GM18520 (cell line): Measurements from ENCODE around the gene ULBP2.
"Not testable (repeated sequence)": the region's sequence is repeated elsewhere in the genome, so short reads cannot be mapped to it uniquely, and the experiment has no call there.

ENCODE experiments used
- ATAC-seq: cut with Tn5 transposase; IDR thresholded peaks from one replicate; pipeline ENCODE4 v1.9.1; 2021; ENCODE audit not compliant: unreplicated experiment

The ULBP2 gene

DNA sequence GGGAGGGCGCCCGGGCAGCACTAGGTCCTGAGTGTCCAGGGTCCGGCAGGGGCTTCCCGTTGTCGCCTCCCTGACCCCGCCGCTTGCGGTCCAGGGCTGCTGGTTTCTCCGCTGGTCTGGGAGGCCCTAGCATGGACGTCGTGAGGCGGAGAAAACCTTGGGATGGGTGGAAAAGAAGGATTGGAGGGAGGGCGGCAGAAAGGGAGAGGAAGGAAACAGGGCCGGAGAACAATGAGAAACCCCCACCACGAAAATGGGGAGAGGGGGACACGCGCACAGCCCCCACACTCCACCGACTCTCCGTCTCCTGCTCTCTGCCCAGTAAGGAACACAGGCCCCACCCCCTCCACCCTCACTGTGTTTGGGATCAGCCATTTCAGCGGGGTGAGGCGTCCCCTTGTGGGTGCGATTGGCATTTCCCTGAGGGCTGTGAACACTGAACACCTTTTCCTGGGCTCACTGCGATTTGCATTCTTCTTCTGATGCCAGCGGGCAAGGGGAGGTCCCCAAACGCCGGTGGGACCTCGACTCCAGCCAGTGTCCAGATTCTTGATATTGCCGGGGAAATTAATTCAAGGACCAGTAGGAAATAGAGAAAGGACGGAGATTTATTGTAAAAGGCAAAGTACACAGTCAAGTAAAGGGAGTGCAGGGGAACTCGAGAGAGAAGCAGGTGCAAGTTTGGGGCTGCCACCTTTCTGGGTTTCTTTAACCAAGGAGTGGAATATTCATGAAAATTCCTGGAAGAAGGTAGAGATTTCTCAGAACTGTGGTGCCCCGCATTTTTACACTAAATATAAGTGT lies 15.6 kb upstream of the ULBP2 start:
- ATAC-seq: no peak

DNA sequence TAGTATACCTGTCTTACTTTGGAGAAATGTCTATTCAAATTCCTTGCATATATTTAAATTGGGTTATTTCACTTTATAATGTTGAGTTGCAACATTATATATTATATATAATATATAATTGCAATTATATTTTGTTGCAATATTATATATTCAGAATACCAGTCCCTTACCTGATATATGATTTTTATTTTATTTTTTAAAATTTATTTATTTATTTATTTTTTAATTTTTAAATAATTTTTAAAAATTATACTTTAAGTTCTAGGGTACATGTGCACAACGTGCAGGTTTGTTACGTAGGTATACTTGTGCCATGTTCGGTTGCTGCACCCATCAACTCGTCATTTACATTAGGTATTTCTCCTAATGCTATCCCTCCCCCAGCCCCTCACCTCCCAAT lies 14.8 kb upstream of the ULBP2 start:
- ATAC-seq: not testable (repeated sequence)

DNA sequence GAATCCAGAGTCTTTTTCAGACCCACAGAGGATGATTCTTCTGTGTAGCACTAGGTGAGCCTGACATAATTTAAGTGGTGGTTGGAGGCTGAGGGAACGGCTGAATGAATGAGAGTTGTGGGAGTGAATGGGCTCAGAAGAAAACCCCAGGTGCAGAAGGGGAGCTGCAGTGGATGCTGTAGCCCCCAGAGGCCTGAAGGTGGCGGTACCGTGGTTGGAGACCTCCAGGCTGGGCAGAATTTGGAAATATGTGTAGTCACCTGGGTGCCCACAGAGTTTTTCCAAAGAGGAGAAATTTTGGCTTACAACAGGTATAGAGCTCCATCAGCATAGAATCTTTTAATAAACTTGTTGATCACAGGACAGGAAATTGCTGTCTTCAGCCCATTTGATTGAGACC lies 12.4 kb upstream of the ULBP2 start:
- ATAC-seq: no peak

GRCh38 chr6:149931501-149931900 lies 10.3 kb upstream of the ULBP2 start:
- no peak for ATAC-seq

DNA sequence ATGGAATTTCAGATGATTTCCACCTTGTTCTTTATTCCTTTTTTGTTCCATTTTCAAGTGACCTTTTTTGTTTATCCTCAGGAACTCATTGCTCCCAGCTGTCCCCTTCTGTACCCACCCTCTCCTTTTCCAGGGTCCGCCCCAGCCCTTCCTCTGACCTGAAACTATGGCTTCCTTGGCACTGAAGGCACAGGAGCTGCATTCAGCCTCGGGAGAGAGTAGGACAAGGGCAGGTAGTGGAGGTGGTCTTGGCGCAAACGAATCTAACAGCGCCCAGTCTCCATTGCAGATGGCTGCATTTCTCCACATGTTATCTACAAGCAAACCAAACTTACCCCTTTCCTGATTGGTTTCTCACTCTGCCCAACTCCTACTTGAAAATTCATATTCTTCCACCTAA lies 8.8 kb upstream of the ULBP2 start:
- no peak for ATAC-seq

DNA sequence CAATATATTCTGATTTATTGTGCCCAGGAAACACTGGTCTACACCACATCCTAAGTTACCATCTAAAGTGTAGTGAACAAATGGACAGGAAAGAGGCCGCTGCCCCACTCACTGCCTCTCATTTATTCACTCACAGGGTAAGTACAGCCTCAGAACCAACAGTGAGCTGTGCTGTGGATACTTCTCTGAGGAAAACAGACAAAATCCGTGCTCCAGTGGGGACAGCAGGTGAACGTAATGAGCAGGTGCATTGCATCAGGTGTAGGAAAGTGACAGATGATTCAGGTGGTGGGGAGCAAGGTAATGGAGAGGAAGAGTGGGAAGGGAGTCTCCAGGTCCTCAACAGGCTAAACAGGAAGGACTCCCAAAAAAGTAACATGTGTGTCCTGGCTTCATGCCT lies 8.4 kb upstream of the ULBP2 start:
- ATAC-seq: no peak

DNA sequence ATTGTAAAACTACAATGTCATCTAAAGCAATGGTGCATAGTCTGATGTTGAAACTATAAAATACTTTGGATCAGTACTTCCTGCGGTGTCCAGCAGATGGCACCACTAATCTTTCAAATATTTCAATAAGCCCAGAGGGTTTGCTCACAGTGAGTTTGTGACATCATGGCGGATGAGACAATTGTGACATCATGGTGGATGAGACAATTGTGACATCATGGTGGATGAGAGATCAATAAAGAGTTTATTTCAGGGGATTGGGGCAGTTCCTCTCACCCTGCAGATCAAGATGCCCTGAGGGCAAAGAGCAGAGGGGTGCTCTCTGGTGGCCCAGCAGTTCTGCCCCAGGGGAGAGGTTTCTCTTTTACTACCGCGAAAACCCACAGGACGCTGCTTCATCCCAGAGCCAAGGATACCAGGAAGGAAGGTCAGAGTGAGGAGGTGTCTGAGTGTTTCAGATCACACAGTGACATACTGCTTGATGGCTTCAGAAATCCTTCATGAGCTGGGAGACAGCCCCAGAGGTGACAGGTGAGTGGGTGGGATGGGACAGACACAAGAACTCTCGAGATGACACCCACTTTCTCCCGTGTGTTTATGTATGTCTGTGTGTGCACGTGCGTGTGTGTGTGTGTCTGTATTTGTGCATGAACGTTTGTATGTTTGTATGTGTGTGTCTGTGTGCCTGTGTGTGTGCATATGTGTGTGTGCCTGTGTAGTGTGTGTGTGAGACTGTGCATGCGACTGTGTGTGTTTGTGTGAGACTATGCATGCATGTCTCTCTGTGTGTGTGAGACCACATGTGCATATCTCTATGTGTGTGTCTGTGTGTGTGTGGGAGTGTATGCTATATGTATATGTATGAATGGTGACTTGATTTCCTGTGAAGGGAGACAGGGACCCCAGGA lies 7.3 kb upstream of the ULBP2 start:
- ATAC-seq: peak; percentile 40

- ATAC-seq: no peak
These were observed 6.6 kb upstream of the ULBP2 start for GRCh38 chr6:149935246-149935645.

GRCh38 chr6:149935668-149936067 lies 6.1 kb upstream of the ULBP2 start:
- no peak for ATAC-seq

- no peak for ATAC-seq
These were observed 5.1 kb upstream of the ULBP2 start for GRCh38 chr6:149936743-149937142.

GRCh38 chr6:149938013-149938570 lies 3.7 kb upstream of the ULBP2 start:
- ATAC-seq: not testable (repeated sequence)

GRCh38 chr6:149938571-149939355 lies 3.1 kb upstream of the ULBP2 start:
- peak; percentile 70 for ATAC-seq

GRCh38 chr6:149939356-149939648 lies 2.5 kb upstream of the ULBP2 start:
- no peak for ATAC-seq

DNA sequence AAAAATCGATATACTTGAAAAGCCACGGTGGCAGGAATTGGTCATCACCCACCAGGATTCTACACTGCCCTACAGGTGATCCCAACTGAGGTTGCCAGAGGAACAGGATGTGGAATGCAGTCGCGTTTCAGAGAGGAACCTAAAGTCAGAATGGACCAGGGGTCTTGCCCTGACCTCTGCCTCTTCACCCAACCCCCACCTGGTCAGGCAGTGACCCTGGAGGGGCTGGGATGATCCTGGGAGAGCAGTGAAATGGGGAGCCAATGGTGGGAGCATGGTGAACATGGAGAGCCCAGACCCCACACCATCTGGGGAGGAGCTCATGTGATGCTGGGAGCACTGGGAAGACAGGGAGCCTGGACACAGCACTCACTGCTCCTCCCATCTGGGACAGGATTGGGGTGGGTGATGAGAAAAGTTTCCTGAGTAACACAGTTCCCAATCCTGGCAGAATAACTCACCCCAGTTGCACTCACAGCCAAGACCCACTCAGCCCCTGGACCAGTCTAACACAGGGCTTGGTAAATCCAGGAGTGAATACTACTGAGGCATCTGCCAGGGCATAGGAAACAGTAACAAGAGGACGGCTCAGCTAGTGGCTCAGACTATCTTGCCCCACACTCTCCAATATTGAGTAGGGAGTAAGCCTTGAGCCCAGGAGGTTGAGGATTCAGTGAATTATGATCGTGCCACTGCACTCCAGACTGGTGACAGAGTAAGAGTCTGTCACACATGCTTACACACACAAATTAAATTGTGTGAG lies 1.7 kb upstream of the ULBP2 start:
- no peak for ATAC-seq

DNA sequence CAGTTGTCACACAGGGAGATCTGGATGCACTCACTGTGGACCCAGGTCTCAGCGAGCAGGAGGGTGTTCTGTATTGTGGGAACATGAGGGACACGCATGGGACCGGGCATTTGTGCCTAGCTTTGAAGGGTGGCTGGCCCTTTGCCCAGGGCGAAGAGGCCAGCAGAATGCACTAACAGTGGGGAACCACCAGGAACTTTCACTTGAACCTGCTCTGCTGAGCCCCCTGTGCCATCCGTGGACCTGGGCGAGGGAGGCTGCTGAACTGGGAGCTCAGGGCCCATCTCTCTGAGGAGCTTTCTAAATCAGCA lies 1.2 kb upstream of the ULBP2 start:
- no peak for ATAC-seq

GRCh38 chr6:149942461-149942829 lies 631 bp downstream of the ULBP2 start:
- ATAC-seq: no peak

DNA sequence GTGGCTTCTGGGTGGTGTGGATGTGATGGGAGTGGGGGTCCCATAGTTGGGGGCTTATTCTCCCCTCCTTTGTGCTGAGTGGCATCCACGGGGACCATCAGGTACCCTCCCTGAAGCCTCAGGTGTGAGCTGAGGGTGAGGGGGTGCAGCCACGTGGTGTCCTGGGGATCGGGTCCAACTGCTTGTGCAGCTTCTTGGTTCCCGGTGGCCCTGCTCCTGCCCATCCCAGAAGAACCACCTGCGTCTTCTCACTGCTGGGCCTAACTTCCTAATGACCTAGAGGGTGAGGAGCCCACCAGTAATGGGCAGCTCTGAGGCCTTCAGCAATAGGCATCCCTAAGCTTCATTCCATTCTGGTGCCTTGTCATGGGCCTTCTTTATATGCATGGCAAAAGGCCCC lies 1.5 kb downstream of the ULBP2 start:
- ATAC-seq: not testable (repeated sequence)

GRCh38 chr6:149945276-149945675 lies 3.5 kb downstream of the ULBP2 start:
- not testable (repeated sequence) for ATAC-seq

DNA sequence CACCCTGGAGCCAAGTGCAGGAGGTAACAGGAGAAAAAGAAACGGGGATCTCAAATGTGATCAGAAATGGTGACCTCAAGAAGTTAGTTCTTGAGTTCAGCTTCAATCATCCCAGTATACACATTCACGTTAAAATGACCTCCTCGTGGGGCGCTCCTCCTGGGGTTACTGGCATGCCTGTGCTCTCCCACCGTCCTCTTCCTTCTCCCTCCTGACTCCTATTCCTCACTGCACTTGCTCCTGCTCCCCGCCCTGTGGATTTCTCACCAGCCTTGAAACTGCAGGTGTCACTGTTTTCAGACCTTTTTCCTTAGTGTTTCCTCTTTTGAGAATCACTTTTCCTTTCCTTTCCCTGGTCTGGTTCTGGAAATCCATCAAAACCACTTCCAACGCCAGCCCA lies 4.8 kb downstream of the ULBP2 start:
- ATAC-seq: not testable (repeated sequence)

DNA sequence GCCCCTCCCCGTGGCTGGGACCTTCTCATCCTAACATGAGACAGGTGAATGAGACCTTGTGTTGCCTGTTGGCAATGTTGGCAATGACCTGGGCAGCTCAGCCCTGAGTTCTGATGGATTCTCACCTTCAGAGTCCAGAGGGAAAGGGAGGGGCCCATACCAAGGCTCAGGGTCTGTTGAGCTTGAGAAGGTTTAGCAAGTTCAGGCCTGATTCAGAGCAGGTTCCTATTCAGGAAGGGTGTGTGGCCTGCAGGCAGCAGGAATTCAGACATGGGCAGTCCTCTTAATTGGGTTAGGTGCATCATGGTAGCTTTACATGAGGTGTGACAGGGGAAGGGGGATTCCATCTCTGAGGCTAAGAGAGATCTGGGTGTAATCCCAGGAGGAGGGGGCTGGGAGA lies 5.7 kb downstream of the ULBP2 start:
- not testable (repeated sequence) for ATAC-seq

GRCh38 chr6:149948011-149948410 lies 6.2 kb downstream of the ULBP2 start:
- ATAC-seq: no peak
